Fibroblast of the aortic adventitia (primary cell): ENCODE measurements around the gene RPL23. TPM values are rescaled to one million over a fixed set of nuclear protein-coding genes. Genes with fewer than 3 reads are reported as not detected.

Experiments
- DNase-seq: peaks from one replicate; pipeline ENCODE4 v3.0.0-alpha.2; 2010; ENCODE audit warnings: low read depth
- H3K4me3 ChIP-seq: 2 replicates; pipeline ENCODE4 v1.5.1; 2011; ENCODE audit warnings: low read depth, mild to moderate bottlenecking, control low read depth, low read length, moderate library complexity
- CTCF ChIP-seq: IDR thresholded peaks from 2 replicates; pipeline ENCODE4 v1.5.1; 2011; ENCODE audit warnings: mild to moderate bottlenecking, low read length, control low read depth, inconsistent platforms; ENCODE audit not compliant: insufficient read depth
- total RNA-seq: library from RNA; depleted of rRNA; stranded (reverse); fragments of >200 nt; gene quantifications from 2 replicates; pipeline ENCODE4 v1.2.3, GENCODE V29; 2012; ENCODE audit warnings: low replicate concordance

RPL23 gene
- total RNA-seq, 1 donor = 2,401 TPM

- no peak for TF ChIP-seq CTCF
- H3K4me3 ChIP-seq = no peak overlapping the region
- no peak for DNase-seq
Measured at GRCh38 chr17:38877130-38877851, 23.8 kb upstream of the RPL23 start.

DNA sequence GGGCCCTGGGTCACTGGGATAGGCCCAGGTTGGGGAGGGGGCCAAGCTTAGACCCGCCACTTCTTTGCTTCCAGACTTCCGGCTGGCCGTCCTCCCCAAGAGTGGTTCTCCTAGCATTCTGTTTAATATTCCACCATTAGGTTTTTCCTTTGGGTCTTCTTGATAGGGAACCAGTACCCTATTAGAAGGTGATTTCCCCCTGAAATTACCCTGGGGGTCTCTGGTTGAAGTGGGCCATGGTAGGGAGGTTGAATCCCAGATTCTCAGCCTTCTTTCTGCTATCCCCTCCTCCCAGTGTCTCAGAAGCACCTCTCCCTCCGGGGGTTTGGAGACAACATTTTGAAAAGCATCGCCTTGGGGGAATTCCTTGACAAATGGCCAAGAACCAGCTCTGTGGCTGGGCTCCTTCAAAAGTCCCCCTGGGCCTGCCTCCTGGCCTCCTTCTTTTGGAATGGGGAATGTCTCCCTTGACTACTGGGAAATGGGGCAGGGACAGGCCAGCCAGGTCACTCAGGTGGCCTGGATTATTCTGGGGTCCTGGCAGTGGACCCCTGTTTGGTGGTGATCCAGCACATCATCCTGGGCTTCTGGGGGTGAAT, 22.1 kb upstream of the RPL23 start:
- DNase-seq = no peak
- H3K4me3 ChIP-seq = no peak overlapping the region
- TF ChIP-seq CTCF = no peak

GRCh38 chr17:38874505-38875400, 21.2 kb upstream of the RPL23 start:
- peak; percentile 28 for DNase-seq
- H3K4me3 ChIP-seq = peak overlapping the region; percentile 41
- TF ChIP-seq CTCF = no peak

GRCh38 chr17:38873640-38874380, 20.3 kb upstream of the RPL23 start:
- no peak for DNase-seq
- no peak for TF ChIP-seq CTCF
- peak overlapping the region; percentile 31 for H3K4me3 ChIP-seq

DNA sequence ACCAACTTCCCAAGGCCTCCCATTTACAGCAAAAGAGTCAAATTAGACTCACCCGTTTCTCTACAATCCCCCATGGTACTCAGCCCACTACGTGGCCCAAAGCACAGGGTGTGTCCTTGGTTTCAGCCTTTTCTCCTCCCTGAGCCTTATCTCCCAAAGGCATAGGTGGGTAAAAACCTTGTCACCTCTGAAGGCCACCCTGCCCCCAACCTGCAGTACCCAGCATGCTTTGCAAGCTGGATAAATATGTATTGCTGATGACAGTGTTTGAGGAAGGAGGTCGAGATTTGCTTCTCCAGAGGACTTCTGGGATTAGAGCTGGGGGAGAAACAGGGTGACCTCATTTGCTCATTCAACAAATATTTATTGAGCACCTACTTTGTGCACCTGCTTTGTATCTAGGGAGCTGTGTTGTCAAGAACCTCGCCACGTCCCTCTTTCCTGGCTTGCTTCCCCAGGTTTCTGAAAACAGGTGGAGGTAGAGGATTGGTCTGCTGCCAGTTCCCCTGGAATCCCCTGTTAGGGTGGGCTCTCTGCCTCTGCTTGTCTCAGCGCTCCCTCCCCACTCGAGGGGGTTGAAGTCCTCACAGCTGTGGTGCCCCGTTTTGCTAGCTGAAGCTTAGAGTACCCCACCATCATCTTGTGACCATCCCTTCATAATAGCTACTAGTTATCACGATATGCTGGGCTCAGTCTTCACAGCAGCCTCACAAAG, 19.3 kb upstream of the RPL23 start:
- peak overlapping the region; percentile 96 for H3K4me3 ChIP-seq
- no peak for TF ChIP-seq CTCF
- DNase-seq = no peak
